Occipital lobe (tissue), 2 donors: ENCODE results near the gene IQUB. TPM values are rescaled to one million over a fixed set of nuclear protein-coding genes. Genes with fewer than 3 reads are reported as not detected.
"Not testable (repeated sequence)": the region's sequence is repeated elsewhere in the genome, so short reads cannot be mapped to it uniquely, and the experiment has no call there.

Experiments
- DNase-seq: peaks from one replicate; lab custom pipeline; 2025; lab: John Stamatoyannopoulos, UW
- total RNA-seq: library from RNA; depleted of rRNA; stranded (reverse); fragments of >200 nt; gene quantifications from one replicate; pipeline ENCODE4 v1.2.3, GENCODE V29; 2014

IQUB gene
- total RNA-seq, 1 donor from 2014 or later, result 3.4 TPM

DNA sequence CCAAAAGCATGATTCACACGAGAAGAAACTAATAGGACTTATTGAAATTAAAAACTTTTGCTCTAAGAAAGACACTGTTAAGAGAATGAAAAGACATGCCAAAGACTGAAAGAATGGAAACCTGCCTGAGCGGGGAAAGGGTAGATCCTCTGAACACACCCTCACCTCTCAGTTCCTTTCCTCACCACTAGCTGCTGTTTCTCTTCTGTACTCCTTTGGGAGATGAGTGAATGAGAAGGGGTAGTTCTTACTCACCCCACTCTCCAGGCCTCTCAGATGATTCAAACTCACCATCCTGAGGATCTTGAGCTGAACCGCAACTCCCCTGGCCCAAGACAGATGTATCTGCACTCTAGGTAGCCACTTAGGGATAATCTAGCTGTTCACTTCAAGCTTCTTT is 41.9 kb downstream of the IQUB start:
- DNase-seq, result no peak

DNA sequence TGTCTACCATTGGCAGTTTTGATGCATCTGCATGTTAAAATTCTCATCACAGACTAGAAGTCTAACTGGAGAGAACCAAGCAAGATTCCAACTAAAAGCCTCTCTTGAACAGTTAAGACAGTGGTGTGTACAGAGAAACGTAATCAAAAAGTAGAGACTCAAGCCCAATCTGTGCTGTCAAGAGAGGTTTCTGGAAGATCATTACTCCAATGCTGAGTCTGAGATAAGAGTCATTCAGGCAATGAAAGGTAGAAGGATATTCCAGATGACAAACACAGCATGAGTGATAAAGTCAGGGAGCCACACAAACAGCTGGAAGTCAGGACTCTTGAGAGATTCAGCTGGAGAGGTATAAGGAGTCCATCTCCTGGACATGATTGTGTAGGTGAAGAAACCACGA is 48.7 kb downstream of the IQUB start:
- no peak for DNase-seq

DNA sequence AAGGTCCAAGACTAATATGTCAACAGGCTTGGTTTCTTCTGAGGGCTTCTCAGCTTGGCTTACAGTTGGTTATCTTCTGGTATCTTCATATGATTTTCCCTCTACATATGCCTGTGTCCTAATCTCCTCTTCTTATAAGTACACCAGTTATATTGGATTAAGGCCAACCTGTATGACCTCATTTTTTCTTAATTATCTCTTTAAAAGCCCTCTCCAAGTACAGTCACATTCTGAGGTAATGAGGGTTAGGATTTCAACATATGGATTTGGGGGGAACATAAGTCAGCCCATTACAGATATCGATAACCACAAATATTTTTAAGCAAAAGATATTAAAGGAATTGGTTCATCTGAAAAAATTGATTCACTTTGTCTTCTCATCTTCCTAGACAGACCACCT is 49.2 kb downstream of the IQUB start:
- DNase-seq, result no peak

DNA sequence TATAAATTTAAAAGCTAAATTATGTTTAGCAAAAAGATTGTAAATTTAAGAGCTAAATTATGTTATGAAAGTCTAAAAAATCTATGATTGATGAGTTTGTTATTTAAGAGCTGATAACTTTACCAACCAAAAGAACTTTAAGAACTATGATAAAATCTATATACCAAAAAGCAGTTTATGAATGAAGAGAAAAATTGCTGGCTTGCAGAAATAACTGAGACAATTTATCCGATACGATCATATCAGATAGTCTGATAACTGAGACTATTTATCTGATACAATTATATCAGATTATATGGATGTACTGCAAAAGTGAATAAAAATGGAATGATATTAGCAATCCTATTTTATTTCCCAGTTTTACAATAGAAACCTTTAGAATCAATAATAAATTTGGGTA is 50.2 kb downstream of the IQUB start:
- DNase-seq, result no peak

DNA sequence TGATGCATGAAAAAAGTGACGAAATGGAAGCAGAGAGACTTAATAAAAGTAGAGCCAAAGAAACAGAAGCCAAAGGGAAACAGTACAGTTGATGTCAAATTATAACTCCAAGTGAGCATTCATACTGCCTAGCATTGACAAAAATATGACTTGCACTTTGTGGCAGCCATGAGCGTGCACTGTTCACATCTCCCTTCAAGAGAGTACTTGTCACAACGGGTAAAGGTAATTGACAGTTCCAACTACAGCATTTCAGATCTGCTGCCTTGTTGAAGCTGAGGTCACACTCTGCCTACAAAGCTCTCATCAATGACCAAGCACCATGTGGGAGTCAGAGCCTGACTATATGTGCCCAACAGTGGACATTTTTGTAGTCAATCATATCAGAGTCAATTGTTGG is 54.3 kb downstream of the IQUB start:
- no peak for DNase-seq

DNA sequence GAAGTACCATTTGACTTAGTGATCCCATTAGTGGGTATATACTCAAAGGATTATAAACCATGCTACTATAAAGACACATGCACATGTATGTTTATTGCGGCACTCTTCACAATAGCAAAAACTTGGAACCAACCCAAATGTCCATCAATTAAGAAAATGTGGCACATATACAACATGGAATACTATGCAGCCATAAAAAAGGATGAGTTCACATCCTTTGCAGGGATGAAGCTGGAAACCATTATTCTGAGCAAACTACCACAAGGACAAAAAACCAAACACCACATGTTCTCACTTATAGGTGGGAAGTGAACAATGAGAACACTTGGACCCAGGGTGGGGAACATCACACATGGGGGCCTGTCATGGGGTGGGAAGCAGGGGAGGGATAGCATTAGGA is 56.3 kb downstream of the IQUB start:
- not testable (repeated sequence) for DNase-seq

DNA sequence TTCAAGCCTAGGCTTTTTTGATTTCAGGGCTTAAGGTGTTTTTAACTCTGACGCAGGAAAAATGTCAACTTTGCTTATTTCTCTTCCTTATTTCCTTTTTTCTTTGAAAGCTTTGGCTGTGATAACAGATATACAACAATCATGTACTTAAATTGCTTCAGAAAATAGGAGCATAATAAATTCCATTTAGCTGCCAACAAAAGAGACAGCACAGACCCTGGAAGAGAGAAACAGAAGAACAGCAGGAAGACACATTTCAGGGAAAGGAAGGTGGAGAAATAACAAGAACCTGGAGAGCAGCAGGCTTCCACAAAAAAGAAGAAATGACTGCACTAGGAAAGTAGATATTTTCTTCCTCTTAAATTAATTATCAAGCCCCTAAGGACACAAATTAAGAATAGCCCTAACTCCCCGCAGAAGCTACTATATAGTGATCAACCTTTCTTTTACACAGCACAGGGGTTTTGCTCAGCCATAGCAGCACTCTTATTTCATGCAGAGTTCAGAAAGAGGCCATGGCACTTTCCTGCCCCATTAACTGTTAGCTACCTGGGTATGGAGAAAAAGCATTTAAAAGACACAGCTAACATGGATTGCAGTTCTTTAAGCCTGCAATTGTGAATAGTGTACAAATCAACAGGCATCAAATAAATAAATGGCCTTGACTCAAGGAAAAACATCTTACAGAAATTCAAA is 61.5 kb downstream of the IQUB start:
- DNase-seq, result no peak

DNA sequence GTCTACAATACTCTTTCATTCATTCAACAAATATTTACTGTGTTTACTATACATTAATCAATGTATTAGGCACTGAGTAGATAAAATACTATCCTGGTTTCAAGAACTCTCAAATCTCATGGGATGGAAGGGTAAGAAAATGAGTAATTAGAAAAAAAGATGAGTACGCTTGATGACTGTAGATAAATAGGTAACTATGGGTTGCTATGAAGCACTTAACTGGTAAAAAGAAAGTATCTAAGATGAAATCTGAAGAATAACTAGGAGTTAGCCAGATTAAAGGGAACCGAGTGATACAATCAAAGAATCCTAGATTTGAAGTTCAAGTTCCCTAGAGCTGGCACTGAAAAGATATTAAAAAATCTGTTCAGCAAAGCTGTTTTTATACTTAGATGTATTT is 62.1 kb downstream of the IQUB start:
- DNase-seq, result no peak

DNA sequence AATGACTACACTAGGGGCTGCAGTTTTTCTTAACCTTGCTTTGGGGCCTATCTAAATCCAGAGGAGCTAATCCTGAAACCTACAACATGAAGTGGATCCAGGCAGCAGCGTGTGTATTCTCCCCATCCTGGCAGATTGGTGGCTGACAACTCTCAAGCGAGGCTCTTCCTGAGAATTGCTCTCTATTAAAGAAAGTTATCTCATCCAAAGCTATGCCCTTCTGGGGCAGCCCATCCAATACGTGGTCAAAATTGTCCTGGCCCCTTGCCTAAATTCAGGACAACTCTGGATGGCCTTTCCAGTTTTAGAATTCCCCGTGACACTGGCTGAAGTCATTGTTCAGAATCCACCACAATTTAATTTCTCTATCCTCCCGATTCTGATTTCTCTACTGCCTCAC is 66.1 kb downstream of the IQUB start:
- DNase-seq, result no peak

DNA sequence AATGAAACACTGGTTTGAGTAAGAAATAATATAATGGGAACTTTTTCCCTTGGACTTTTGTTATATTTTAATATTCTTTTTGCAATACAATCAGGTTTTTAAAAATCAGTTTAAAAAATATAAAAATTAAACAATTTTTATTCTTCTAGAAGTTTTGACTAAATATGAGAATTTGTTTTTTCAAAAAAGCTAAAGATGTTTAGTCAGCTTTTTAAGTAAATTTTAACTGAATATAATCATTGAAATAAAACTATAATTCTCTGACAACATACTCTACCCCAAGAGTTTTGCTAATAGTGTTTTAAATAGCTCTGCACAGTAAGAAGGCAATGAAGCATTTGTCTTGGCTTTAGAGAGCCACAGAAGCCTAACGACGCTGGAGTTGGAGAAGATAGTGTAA is 70.5 kb downstream of the IQUB start:
- DNase-seq, result no peak

DNA sequence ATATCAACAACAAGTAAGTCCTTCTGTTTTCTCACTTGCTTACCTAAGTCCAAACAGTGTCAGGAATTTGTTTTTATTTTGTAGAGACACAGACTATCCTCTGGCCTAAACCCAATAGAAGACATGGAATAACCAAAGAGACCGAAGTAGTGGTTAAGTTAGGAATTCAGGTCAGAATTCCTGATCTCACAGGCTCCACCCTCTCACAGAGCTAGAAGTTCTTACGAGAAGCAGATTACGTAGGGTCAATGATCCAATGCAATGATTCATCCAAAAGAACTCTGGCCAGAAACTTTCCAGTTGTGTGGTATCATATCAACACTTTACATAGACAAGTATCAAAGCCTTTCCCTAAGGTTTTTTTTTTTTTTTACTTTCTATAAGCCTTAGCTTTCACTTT is 73.8 kb downstream of the IQUB start:
- no peak for DNase-seq

DNA sequence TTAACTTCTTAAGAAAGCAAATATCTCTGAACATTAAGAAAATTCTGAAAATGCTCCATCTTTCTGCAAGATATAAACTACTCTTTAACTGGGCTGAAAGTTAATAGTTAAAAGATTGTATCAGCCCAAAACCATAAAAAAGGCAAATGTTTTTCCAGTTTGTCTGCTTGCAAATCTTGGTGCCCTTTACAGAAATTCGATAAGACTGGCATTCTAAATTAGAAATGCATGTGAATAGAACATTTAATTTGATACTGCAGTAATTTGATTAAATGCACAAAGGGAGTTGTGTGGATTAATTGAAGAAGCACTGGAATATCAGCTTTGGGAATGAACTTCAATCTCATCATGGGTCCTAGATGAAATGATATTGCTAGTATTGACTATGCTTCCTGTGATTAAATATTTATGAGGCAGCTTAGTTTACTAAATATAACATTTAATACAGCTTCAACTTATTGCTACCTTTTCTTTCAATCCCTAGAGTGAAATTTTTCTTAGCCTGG is 78.4 kb downstream of the IQUB start:
- no peak for DNase-seq

DNA sequence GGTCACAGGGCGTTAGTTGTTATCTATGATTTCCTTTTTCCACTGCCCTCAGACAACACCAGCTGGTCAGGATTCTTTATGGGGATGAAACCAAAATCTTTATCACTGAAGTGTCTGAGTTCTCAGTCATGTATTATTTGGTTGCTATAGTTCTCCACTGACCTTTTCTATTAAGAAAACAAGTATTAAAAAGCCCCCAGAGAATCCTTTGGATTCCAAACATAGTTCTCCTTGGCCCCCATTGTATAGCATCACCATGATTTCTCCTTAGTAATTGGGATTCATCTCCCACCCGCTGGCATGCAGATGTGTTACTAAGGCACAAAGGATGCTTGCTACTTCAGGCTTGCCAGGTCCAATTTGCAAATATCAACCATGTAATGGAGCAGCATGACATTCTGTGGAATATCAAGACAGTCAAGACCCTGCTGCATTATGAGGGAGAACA is 94.3 kb downstream of the IQUB start:
- DNase-seq, result no peak

DNA sequence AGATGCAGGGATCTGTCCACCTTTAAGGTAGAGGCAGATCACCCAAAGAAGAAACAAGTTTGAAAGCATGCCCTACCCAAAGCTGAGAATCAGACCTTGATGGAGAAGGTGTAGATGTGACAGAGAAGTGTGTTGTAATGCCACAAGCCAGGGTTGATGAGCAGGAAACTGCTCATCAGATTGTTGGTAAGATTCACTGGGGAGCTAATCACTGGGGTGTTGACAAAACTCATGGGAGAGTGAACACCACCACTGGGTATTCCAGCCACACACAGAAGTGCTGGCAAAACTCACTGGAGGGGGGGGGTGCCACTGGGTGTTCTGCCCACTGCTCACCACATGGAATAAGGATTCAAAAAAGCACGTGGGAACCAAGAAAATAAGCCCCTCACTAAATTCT is 95.2 kb downstream of the IQUB start:
- DNase-seq, result no peak

DNA sequence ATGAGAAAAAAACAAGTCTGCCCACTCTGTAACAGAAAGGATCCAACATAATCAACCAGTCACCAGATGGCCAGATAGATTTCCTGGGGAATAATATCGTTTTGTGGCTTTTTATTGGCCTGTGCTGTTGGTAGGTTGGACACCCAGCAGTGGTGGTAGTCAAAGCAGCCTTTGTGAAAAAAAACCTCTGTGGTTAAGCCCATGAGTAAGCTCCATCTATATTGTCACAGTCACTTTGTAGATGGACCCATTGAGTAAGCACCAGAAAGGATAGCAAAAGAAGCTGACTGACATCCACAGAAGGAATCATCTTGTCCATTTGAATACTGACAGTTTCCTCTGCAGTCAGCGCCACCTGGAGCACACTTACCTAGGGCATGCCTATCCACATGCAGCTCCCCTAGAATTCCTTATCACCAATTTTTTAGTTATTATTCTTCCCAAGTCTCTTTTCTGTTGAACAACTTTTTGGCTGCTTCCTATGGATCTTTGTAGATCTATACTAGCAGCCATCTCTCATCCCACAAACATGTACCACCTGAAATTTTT is 96.9 kb downstream of the IQUB start:
- no peak for DNase-seq

DNA sequence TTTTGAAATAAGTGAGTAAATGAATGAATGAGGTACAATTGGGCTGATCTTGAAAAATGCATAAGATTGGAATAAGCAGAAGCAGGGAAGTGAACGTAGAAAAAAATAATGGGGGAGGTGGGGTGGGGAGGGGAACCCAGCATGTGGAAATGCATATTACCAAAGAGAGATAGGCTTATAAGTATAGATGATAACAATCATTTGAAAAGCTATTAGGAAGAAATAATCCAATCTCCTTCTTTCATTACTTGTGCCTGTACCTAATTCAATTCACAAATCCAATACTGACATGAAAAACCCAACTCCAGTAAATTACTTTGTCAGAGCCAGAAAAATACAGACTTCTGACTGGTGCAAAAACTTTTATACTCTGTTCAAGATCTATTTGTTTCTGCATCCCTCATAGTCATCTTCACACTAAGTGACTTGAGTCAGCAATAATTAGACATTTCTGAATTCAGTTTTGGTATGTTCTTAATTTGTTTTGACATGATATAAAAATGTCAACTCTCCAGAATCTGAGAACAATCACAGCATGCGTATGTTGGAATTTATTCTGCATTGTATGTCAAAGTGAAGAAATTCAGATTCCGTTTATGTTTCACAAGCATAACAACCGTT is 99.2 kb downstream of the IQUB start:
- DNase-seq, result no peak

DNA sequence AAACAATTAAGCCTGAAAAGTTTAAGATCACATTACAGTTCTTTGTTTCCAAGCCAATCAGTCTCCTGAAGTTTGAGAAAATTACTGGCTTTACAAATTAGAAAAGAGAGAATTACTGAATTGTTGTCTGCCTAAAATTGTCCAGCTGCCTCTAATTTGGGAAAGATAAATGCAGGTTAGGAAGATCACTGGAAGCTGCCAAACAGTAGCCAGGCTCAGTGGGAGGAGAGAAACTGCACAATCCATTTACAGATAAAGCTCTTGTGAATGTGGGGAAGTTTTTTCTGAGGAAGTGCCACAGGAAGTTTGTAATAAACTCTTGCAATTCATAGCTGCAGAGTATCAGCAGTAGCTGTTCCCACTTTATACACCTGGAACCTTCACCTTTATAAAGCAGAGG is 100.7 kb downstream of the IQUB start:
- no peak for DNase-seq

DNA sequence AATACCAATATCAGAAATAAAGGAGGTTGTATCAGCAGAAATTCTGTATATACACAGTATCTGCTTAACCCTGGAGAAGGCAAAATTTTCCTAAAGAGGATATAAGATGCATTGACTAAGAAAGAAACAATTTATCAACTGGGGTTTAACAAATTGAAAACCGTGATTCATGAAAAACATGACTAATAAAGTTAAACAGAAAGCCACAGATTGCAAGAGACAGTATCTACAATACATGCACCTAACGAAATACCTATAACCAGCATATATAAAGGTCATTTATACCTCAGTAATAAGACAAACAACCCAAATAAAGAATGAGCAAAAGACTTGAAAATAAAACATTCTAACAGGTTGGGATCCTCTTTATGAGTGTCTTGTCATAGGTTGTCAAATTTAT is 101.8 kb downstream of the IQUB start:
- no peak for DNase-seq

DNA sequence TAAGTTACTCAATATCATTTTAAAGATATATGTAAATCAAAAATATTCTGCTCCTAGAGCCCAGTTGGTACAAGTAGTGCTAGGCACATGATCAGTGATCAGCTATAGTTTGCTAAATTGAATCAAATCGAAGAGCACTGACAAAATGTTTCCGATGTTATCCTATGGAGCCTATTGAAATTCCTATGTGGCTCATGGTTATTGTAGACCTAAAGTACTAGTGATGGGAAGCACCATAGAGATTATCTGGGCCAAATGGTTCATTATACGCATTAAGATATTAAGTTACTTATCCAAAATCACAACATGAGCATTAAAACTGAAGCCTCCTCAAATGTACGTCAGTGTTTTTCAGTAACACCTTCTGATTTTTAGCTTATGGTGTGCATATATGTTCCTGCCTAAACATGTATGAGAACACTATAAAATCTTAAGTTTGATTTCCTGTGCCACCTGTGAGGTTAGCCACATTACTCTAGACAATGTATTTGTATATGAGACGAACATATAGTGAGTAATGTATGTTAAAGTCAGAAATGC is 103.2 kb downstream of the IQUB start:
- no peak for DNase-seq

DNA sequence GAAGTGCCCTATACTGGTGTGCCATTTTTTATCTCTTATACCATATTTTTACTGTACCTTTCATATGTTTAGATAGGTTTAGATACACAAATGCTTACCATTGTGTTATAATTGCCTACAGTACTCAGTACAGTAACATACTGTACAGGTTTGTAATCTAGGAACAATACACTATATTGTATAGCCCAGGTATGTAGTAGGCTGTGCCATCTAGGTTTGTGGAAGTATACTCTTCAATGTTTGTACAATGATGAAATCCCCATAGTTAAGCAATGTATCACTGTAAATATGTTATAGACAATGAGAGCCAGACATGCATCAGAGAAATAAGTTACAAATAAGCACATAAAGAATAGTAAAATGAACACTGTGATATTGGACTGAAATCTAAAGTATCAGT is 109.1 kb downstream of the IQUB start:
- DNase-seq, result no peak

DNA sequence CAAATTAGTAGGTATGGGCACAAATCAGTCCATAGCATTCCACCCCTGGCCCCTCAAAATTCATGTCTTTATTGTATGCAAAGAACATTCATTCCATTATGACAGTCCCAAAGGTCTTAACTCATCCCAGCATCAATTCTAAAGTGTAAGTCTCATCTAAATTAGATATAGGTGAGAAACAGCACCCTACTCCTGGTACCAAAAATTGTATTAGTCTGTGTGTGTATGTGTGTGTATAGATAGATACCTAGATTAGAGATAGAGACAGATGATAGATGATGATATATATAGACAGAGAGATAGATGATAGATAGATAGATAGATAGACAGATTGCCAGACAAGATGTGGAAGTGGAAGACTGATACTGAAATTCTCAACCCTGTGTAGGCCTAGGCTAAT is 109.9 kb downstream of the IQUB start:
- DNase-seq, result no peak

DNA sequence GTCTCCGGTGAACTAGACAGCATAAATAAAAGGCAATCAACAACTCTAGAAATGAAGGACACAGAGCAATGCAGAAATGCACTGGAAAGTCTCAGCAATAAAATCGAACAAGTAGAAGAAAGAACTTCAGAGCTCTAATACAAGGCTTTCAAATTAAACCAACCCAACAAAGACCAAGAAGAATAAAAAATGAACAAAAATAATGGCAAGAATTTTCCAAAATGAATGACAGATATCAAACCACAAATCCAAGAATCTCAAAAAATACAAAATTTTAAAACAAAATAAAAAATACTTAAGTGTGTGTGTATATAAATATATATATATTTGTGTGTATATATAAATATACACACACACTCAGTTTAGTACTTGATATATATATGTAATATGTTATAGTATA is 110.8 kb downstream of the IQUB start:
- DNase-seq, result no peak

DNA sequence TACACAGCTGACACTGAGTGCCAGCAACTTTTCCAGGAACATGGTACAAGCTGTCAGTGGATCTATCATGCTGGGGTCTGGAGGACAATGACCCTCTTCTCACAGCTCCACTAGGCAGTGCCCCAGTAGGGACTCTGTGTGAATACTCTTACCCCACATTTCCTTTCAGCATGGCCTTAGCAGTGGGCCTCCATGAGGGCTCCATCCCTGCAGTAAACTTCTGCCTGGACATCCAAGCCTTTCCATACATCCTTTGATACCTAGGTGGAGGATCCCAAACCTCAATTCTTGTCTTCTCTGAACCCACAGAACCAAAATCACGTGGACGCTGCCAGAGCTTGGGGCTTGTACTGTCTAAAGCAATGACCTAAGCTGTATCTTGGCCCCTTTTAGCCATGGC is 116.8 kb downstream of the IQUB start:
- no peak for DNase-seq
